Cardiac muscle cell (in vitro differentiated cells and primary cell): ENCODE data around the gene CES2. TPM values are rescaled to one million over a fixed set of nuclear protein-coding genes. Genes with fewer than 3 reads are reported as not detected.

Experiments
- DNase-seq, 2 donors: peaks; one replicate each; pipeline versions ENCODE4 v3.0.0 to v3.0.0-alpha.2; 2010 to 2017; ENCODE audit warnings: low read depth in 1 of 2, low spot score in 1 of 2
- H3K27ac ChIP-seq: fragments of 200-600 bp; sonication (generic); 2 replicates; pipeline ENCODE4 v1.5.1; 2016
- H3K27me3 ChIP-seq: fragments of 200-600 bp; sonication (generic); 2 replicates; pipeline ENCODE4 v1.6.0; 2016; ENCODE audit warnings: control low read depth
- H3K36me3 ChIP-seq: fragments of 200-600 bp; sonication (generic); 2 replicates; pipeline ENCODE4 v1.5.1; 2016; ENCODE audit warnings: control low read depth
- H3K4me1 ChIP-seq: fragments of 200-600 bp; sonication (generic); 2 replicates; pipeline ENCODE4 v1.8.1; 2017; ENCODE audit warnings: low read depth, mild to moderate bottlenecking, mixed run types
- H3K4me3 ChIP-seq: fragments of 200-600 bp; sonication (generic); 2 replicates; pipeline ENCODE4 v1.5.1; 2016; ENCODE audit warnings: mild to moderate bottlenecking
- H3K9me3 ChIP-seq: fragments of 200-600 bp; sonication (generic); 2 replicates; pipeline ENCODE4 v1.5.1; 2017; ENCODE audit warnings: low read depth, mild to moderate bottlenecking, control low read depth
- CTCF ChIP-seq: IDR thresholded peaks from 2 replicates; pipeline ENCODE4 v1.5.1; 2012; ENCODE audit warnings: low read depth, mild to moderate bottlenecking, low read length
- polyA plus RNA-seq: library from polyadenylated mRNA; unstranded; fragments of >200 nt; fragmentation: Nextera tagmentation; extraction: Ambion mirVana; gene quantifications from 2 replicates; pipeline ENCODE4 v1.2.1, GENCODE V29; 2016
- total RNA-seq: library from RNA; depleted of rRNA; stranded (reverse); fragments of >200 nt; gene quantifications from 2 replicates; pipeline ENCODE4 v1.2.3, GENCODE V29; 2016

The CES2 gene
- total and polyA plus RNA-seq, 2 experiments from 2014 or later, result 69.1 to 84.2 TPM

GRCh38 chr16:66906916-66907836, 28.1 kb upstream of the CES2 start:
- no peak for DNase-seq
- Histone ChIP-seq H3K4me3 (no peak overlapping the region), H3K27me3 (no peaks in the 10 kb centered on the region), H3K27ac (peak overlapping the region; percentile 100), H3K4me1 (peaks cover 45% of the 10 kb centered on the region), H3K36me3 (no peaks in the 10 kb centered on the region), H3K9me3 (no peaks in the 10 kb centered on the region)
- TF ChIP-seq CTCF, result no peak

GRCh38 chr16:66908116-66908515, 27.2 kb upstream of the CES2 start:
- H3K27ac ChIP-seq, result peak overlapping the region; percentile 21
- peaks cover 39% of the 10 kb centered on the region for H3K4me1 ChIP-seq
- no peak overlapping the region for H3K4me3 ChIP-seq
- no peak for DNase-seq
- no peak for TF ChIP-seq CTCF
- H3K27me3 ChIP-seq, result no peaks in the 10 kb centered on the region
- no peaks in the 10 kb centered on the region for H3K36me3 ChIP-seq
- no peaks in the 10 kb centered on the region for H3K9me3 ChIP-seq

GRCh38 chr16:66908762-66909559, 26.4 kb upstream of the CES2 start:
- Histone ChIP-seq H3K27me3 (no peaks in the 10 kb centered on the region), H3K4me1 (peaks cover 31% of the 10 kb centered on the region), H3K36me3 (no peaks in the 10 kb centered on the region), H3K4me3 (no peak overlapping the region), H3K9me3 (no peaks in the 10 kb centered on the region), H3K27ac (no peak overlapping the region)
- DNase-seq, result no peak
- no peak for TF ChIP-seq CTCF

- Histone ChIP-seq H3K27me3 (no peaks in the 10 kb centered on the region), H3K9me3 (no peaks in the 10 kb centered on the region), H3K4me3 (no peak overlapping the region), H3K27ac (no peak overlapping the region), H3K4me1 (peaks cover 19% of the 10 kb centered on the region), H3K36me3 (no peaks in the 10 kb centered on the region)
- DNase-seq, result no peak
- no peak for TF ChIP-seq CTCF
Measured at GRCh38 chr16:66910175-66910940, 25.0 kb upstream of the CES2 start.

- DNase-seq, result no peak
- H3K27me3 ChIP-seq, result no peaks in the 10 kb centered on the region
- H3K36me3 ChIP-seq, result no peaks in the 10 kb centered on the region
- H3K9me3 ChIP-seq, result no peaks in the 10 kb centered on the region
- TF ChIP-seq CTCF, result no peak
- H3K27ac ChIP-seq, result no peak overlapping the region
- no peak overlapping the region for H3K4me3 ChIP-seq
- peaks cover 11% of the 10 kb centered on the region for H3K4me1 ChIP-seq
Measured at GRCh38 chr16:66911112-66911511, 24.2 kb upstream of the CES2 start.
